ENCODE data around the gene ANKRD27. TPM values are rescaled to one million over a fixed set of nuclear protein-coding genes. Genes with fewer than 3 reads are reported as not detected.
"Not testable (repeated sequence)": the region's sequence is repeated elsewhere in the genome, so short reads cannot be mapped to it uniquely, and the experiment has no call there.

The ANKRD27 gene
- total and polyA plus RNA-seq, 2 donors (not counting 1 experiment from before 2014, with no cell fraction given): 12.9 to 43.8 TPM

DNA sequence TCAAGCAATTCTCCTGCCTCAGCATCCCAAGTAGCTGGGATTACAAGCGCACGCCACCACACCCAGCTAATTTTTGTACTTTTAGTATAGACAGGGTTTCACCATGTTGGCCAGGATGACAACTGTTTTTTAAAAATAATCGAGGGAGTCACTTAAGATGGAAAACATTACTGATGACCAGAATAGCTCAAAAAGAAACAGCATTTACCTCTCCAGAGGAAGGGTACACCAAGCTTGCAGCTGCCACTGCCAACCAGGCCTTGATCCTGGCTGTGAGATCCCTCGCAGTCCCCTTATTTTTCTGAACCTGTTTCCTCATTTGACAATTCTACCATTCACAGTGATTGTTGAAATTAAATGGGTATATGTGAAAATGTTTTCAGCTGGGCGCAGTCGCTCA is 79.5 kb downstream of the ANKRD27 start:
- Histone ChIP-seq H4K20me1 (ENCODE audit: control insufficient read depth, insufficient read depth, low read length, poor library complexity, severe bottlenecking) (no peaks in the 10 kb centered on the region), H3K4me3 (ENCODE audit: control extremely low read depth in 1 of 5, extremely low read depth in 1 of 5, insufficient read depth in 1 of 5, low read depth in 2 of 5, low read length in 4 of 5) (no peak overlapping the region), H3K79me2 (ENCODE audit: control insufficient read depth, insufficient read depth, low read length) (no peaks in the 10 kb centered on the region), H3K36me3 (replicated peaks in 1 of 2; ENCODE audit: control extremely low read depth in 1 of 2, control insufficient read depth in 1 of 2, extremely low read depth in 1 of 2, insufficient read depth in 2 of 2, low read length in 1 of 2) (peaks cover 14 to 40% of the 10 kb centered on the region in 2 experiments), H3K4me2 (replicated peaks; ENCODE audit: low read depth, low read length, poor library complexity, severe bottlenecking) (no peak overlapping the region), H3K27me3 (replicated peaks in 1 of 4; ENCODE audit: control extremely low read depth in 1 of 4, control insufficient read depth in 3 of 4, insufficient read depth in 4 of 4, low read length in 3 of 4) (no peaks in the 10 kb centered on the region), H2AFZ (ENCODE audit: insufficient read depth, low read depth, low read length, poor library complexity, severe bottlenecking) (no peak overlapping the region), H3K9me3 (ENCODE audit: control extremely low read depth in 1 of 3, control insufficient read depth in 2 of 3, insufficient read depth in 1 of 3, low read length in 2 of 3) (no peaks in the 10 kb centered on the region), H3K9ac (ENCODE audit: low read length) (no peak overlapping the region), H3K4me1 (ENCODE audit: control insufficient read depth in 2 of 2, insufficient read depth in 2 of 2, low read length in 2 of 2) (no peaks in the 10 kb centered on the region), H3K27ac (ENCODE audit: low read length in 2 of 2) (no peak overlapping the region)
- WGBS (ENCODE audit: insufficient coverage): 83% methylated on average over 1 of the region's 6 CpGs
- H3K27ac Mint-ChIP-seq: no peak overlapping the region
- DNase-seq (no peak), ATAC-seq (ENCODE audit: low read depth) (no peak)
- TF ChIP-seq, protein P1, sequence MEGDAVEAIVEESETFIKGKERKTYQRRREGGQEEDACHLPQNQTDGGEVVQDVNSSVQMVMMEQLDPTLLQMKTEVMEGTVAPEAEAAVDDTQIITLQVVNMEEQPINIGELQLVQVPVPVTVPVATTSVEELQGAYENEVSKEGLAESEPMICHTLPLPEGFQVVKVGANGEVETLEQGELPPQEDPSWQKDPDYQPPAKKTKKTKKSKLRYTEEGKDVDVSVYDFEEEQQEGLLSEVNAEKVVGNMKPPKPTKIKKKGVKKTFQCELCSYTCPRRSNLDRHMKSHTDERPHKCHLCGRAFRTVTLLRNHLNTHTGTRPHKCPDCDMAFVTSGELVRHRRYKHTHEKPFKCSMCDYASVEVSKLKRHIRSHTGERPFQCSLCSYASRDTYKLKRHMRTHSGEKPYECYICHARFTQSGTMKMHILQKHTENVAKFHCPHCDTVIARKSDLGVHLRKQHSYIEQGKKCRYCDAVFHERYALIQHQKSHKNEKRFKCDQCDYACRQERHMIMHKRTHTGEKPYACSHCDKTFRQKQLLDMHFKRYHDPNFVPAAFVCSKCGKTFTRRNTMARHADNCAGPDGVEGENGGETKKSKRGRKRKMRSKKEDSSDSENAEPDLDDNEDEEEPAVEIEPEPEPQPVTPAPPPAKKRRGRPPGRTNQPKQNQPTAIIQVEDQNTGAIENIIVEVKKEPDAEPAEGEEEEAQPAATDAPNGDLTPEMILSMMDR (IDR thresholded peaks at IDR 0.05): no peak
- no peak for TF ChIP-seq EZH2 (IDR thresholded peaks at IDR 0.05; ENCODE audit: borderline replicate concordance, insufficient read depth, low read depth, low read length, poor library complexity, severe bottlenecking)
- H3K27me3 Mint-ChIP-seq: no peaks in the 10 kb centered on the region
- ChIA-PET CTCF (no interaction called here), POLR2A (no interaction called here)
- H3K4me3 Mint-ChIP-seq: no peak overlapping the region
- intact Hi-C loops (cut with micrococcal nuclease): no loop called here
- H3K9me3 Mint-ChIP-seq (ENCODE audit: insufficient read depth): no peaks in the 10 kb centered on the region
- no peaks in the 10 kb centered on the region for H3K4me1 Mint-ChIP-seq

DNA sequence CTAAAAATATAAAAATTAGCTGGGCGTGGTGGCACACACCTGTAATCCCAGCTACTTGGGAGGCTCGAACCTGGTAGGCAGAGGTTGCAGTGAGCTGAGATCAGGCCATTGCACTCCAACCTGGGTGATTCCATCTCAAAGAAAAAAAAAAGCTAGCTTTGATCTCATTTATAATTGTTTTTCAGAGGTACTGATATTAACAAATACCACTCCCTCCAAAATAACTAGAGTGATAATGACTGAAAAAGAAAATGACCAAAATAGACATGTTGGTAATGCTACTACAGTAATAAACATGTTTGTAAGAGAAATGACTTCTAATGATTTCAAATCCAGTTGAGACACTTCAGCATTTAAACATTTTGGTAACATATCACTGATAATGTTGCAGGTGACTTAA is 81.0 kb downstream of the ANKRD27 start:
- Mint-ChIP-seq H3K27me3 (no peaks in the 10 kb centered on the region), H3K4me3 (no peak overlapping the region), H3K4me1 (no peaks in the 10 kb centered on the region), H3K9me3 (ENCODE audit: insufficient read depth) (no peaks in the 10 kb centered on the region), H3K27ac (no peak overlapping the region)
- Histone ChIP-seq H3K4me3 (ENCODE audit: control extremely low read depth in 1 of 5, extremely low read depth in 1 of 5, insufficient read depth in 1 of 5, low read depth in 2 of 5, low read length in 4 of 5) (no peak overlapping the region), H3K27me3 (replicated peaks in 1 of 4; ENCODE audit: control extremely low read depth in 1 of 4, control insufficient read depth in 3 of 4, insufficient read depth in 4 of 4, low read length in 3 of 4) (no peaks in the 10 kb centered on the region), H3K9ac (ENCODE audit: low read length) (no peak overlapping the region), H3K79me2 (ENCODE audit: control insufficient read depth, insufficient read depth, low read length) (no peaks in the 10 kb centered on the region), H4K20me1 (ENCODE audit: control insufficient read depth, insufficient read depth, low read length, poor library complexity, severe bottlenecking) (no peaks in the 10 kb centered on the region), H2AFZ (ENCODE audit: insufficient read depth, low read depth, low read length, poor library complexity, severe bottlenecking) (no peak overlapping the region), H3K4me2 (replicated peaks; ENCODE audit: low read depth, low read length, poor library complexity, severe bottlenecking) (no peak overlapping the region), H3K36me3 (replicated peaks in 1 of 2; ENCODE audit: control extremely low read depth in 1 of 2, control insufficient read depth in 1 of 2, extremely low read depth in 1 of 2, insufficient read depth in 2 of 2, low read length in 1 of 2) (peaks cover 10 to 33% of the 10 kb centered on the region in 2 experiments), H3K9me3 (ENCODE audit: control extremely low read depth in 1 of 3, control insufficient read depth in 2 of 3, insufficient read depth in 1 of 3, low read length in 2 of 3) (no peaks in the 10 kb centered on the region), H3K27ac (ENCODE audit: low read length in 2 of 2) (no peak overlapping the region), H3K4me1 (ENCODE audit: control insufficient read depth in 2 of 2, insufficient read depth in 2 of 2, low read length in 2 of 2) (no peaks in the 10 kb centered on the region)
- no CpG with 5 or more reads among the region's 2 CpGs for WGBS (ENCODE audit: insufficient coverage)
- no peak for TF ChIP-seq EZH2 (IDR thresholded peaks at IDR 0.05; ENCODE audit: borderline replicate concordance, insufficient read depth, low read depth, low read length, poor library complexity, severe bottlenecking)
- TF ChIP-seq, protein P1 (IDR thresholded peaks at IDR 0.05): no peak
- ChIA-PET POLR2A (no interaction called here), CTCF (no interaction called here)
- DNase-seq (no peak), ATAC-seq (ENCODE audit: low read depth) (no peak)
- intact Hi-C loops (cut with micrococcal nuclease): no loop called here

DNA sequence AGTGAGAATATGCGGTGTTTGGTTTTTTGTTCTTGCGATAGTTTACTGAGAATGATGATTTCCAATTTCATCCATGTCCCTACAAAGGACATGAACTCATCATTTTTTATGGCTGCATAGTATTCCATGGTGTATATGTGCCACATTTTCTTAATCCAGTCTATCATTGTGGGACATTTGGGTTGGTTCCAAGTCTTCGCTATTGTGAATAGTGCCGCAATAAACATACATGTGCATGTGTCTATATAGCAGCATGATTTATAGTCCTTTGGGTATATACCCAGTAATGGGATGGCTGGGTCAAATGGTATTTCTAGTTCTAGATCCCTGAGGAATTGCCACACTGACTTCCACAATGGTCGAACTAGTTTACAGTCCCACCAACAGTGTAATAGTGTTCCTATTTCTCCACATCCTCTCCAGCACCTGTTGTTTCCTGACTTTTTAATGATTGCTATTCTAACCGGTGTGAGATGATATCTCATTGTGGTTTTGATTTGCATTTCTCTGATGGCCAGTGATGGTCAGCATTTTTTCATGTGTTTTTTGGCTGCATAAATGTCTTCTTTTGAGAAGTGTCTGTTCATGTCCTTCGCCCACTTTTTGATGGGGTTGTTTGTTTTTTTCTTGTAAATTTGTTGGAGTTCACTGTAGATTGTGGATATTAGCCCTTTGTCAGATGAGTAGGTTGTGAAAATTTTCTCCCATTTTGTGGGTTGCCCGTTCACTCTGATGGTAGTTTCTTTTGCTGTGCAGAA is 87.1 kb downstream of the ANKRD27 start:
- H3K9me3 ChIP-seq (ENCODE audit: control extremely low read depth in 1 of 3, control insufficient read depth in 2 of 3, insufficient read depth in 1 of 3, low read length in 2 of 3); H3K27ac Mint-ChIP-seq; H3K9me3 Mint-ChIP-seq (ENCODE audit: insufficient read depth); H3K4me1 Mint-ChIP-seq; H3K79me2 ChIP-seq (ENCODE audit: control insufficient read depth, insufficient read depth, low read length); H4K20me1 ChIP-seq (ENCODE audit: control insufficient read depth, insufficient read depth, low read length, poor library complexity, severe bottlenecking); H3K4me1 ChIP-seq (ENCODE audit: control insufficient read depth in 2 of 2, insufficient read depth in 2 of 2, low read length in 2 of 2); H2AFZ ChIP-seq (ENCODE audit: insufficient read depth, low read depth, low read length, poor library complexity, severe bottlenecking); ATAC-seq (ENCODE audit: low read depth); H3K9ac ChIP-seq (ENCODE audit: low read length); H3K27me3 Mint-ChIP-seq; H3K27me3 ChIP-seq (replicated peaks in 1 of 4; ENCODE audit: control extremely low read depth in 1 of 4, control insufficient read depth in 3 of 4, insufficient read depth in 4 of 4, low read length in 3 of 4); H3K27ac ChIP-seq (ENCODE audit: low read length in 2 of 2); POLR2A ChIA-PET; DNase-seq; H3K4me2 ChIP-seq (replicated peaks; ENCODE audit: low read depth, low read length, poor library complexity, severe bottlenecking); H3K4me3 ChIP-seq (ENCODE audit: control extremely low read depth in 1 of 5, extremely low read depth in 1 of 5, insufficient read depth in 1 of 5, low read depth in 2 of 5, low read length in 4 of 5); intact Hi-C loops (cut with micrococcal nuclease); H3K4me3 Mint-ChIP-seq: not testable (repeated sequence)
- CTCF ChIA-PET: interaction anchor here (0.6 kb wide), 1 partner anchor 68 kb away, joined by 4 read pairs; no protein-coding TSS in a partner anchor
- WGBS (ENCODE audit: insufficient coverage): no CpG with 5 or more reads among the region's 8 CpGs
- peaks cover 5 to 24% of the 10 kb centered on the region in 2 experiments for H3K36me3 ChIP-seq (replicated peaks in 1 of 2; ENCODE audit: control extremely low read depth in 1 of 2, control insufficient read depth in 1 of 2, extremely low read depth in 1 of 2, insufficient read depth in 2 of 2, low read length in 1 of 2)
